Measurements from ENCODE around the gene HDDC2.

HDDC2 gene

GRCh38 chr6:125251516-125252220 is 50.1 kb downstream of the HDDC2 start:
- no peak for DNase-seq (ENCODE audit: low read depth in 1 of 2, low spot score in 1 of 2)
- H3K4me3 ChIP-seq (replicated peaks; ENCODE audit: insufficient read depth, low read length): no peak overlapping the region
- no peak overlapping the region for H3K27ac ChIP-seq (replicated peaks)
- no peaks in the 10 kb centered on the region for H3K27me3 ChIP-seq (ENCODE audit: insufficient read depth, poor library complexity, severe bottlenecking)
- no peak for TF ChIP-seq SPI1 (IDR thresholded peaks at IDR 0.05; ENCODE audit: borderline replicate concordance, low read depth)
- no peak for TF ChIP-seq GABPA (IDR thresholded peaks at IDR 0.05; ENCODE audit: low read depth)
- no peak for TF ChIP-seq POLR2AphosphoS5 (IDR thresholded peaks at IDR 0.05; ENCODE audit: low read depth)
- TF ChIP-seq REST (IDR thresholded peaks at IDR 0.05; ENCODE audit: insufficient replicate concordance, low read depth): no peak
- no peak for TF ChIP-seq CTCF (IDR thresholded peaks at IDR 0.05; ENCODE audit: insufficient read depth, low read length)

- H3K27me3 ChIP-seq (ENCODE audit: insufficient read depth, poor library complexity, severe bottlenecking): no peaks in the 10 kb centered on the region
- no peak overlapping the region for H3K4me3 ChIP-seq (replicated peaks; ENCODE audit: insufficient read depth, low read length)
- DNase-seq (ENCODE audit: low read depth in 1 of 2, low spot score in 1 of 2): no peak
- no peak overlapping the region for H3K27ac ChIP-seq (replicated peaks)
- TF ChIP-seq CTCF (IDR thresholded peaks at IDR 0.05; ENCODE audit: insufficient read depth, low read length): no peak
- TF ChIP-seq SPI1 (IDR thresholded peaks at IDR 0.05; ENCODE audit: borderline replicate concordance, low read depth): no peak
- no peak for TF ChIP-seq GABPA (IDR thresholded peaks at IDR 0.05; ENCODE audit: low read depth)
- TF ChIP-seq REST (IDR thresholded peaks at IDR 0.05; ENCODE audit: insufficient replicate concordance, low read depth): no peak
- no peak for TF ChIP-seq POLR2AphosphoS5 (IDR thresholded peaks at IDR 0.05; ENCODE audit: low read depth)
Measured at GRCh38 chr6:125250511-125250910, 51.3 kb downstream of the HDDC2 start.

- Histone ChIP-seq H3K27me3 (ENCODE audit: insufficient read depth, poor library complexity, severe bottlenecking) (no peaks in the 10 kb centered on the region), H3K27ac (replicated peaks) (no peak overlapping the region), H3K4me3 (replicated peaks; ENCODE audit: insufficient read depth, low read length) (no peak overlapping the region)
- DNase-seq (ENCODE audit: low read depth in 1 of 2, low spot score in 1 of 2): no peak
- TF ChIP-seq POLR2AphosphoS5 (IDR thresholded peaks at IDR 0.05; ENCODE audit: low read depth) (no peak), GABPA (IDR thresholded peaks at IDR 0.05; ENCODE audit: low read depth) (no peak), CTCF (IDR thresholded peaks at IDR 0.05; ENCODE audit: insufficient read depth, low read length) (no peak), SPI1 (IDR thresholded peaks at IDR 0.05; ENCODE audit: borderline replicate concordance, low read depth) (no peak), REST (IDR thresholded peaks at IDR 0.05; ENCODE audit: insufficient replicate concordance, low read depth) (no peak)
Measured at GRCh38 chr6:125248136-125248535, 53.6 kb downstream of the HDDC2 start.
